ENCODE results near the gene PCP4. TPM values are rescaled to one million over a fixed set of nuclear protein-coding genes. Genes with fewer than 3 reads are reported as not detected.
"Not testable (repeated sequence)": the region's sequence is repeated elsewhere in the genome, so short reads cannot be mapped to it uniquely, and the experiment has no call there.

The PCP4 gene
- total RNA-seq, 2 donors from 2014 or later, result not detected

- no peak overlapping the region for H3K27ac Mint-ChIP-seq
- no peaks in the 10 kb centered on the region for H3K4me1 Mint-ChIP-seq
- H3K9me3 Mint-ChIP-seq, result peaks cover 8% of the 10 kb centered on the region
- no peak for ATAC-seq (replicated peaks)
- no peak overlapping the region for H3K4me3 Mint-ChIP-seq
- no peaks in the 10 kb centered on the region for H3K36me3 Mint-ChIP-seq (ENCODE audit: low read depth)
- no peaks in the 10 kb centered on the region for H3K27me3 Mint-ChIP-seq
Observed at GRCh38 chr21:39882839-39883195, 15.6 kb downstream of the PCP4 start.

- no peaks in the 10 kb centered on the region for H3K27me3 Mint-ChIP-seq
- no peaks in the 10 kb centered on the region for H3K4me1 Mint-ChIP-seq
- no peak overlapping the region for H3K4me3 Mint-ChIP-seq
- no peaks in the 10 kb centered on the region for H3K36me3 Mint-ChIP-seq (ENCODE audit: low read depth)
- peaks cover 8% of the 10 kb centered on the region for H3K9me3 Mint-ChIP-seq
- ATAC-seq (replicated peaks), result no peak
- no peak overlapping the region for H3K27ac Mint-ChIP-seq
Observed at GRCh38 chr21:39885119-39885848, 18.0 kb downstream of the PCP4 start.

- no peaks in the 10 kb centered on the region for H3K27me3 Mint-ChIP-seq
- ATAC-seq (replicated peaks), result no peak
- no peak overlapping the region for H3K4me3 Mint-ChIP-seq
- no peaks in the 10 kb centered on the region for H3K36me3 Mint-ChIP-seq (ENCODE audit: low read depth)
- H3K27ac Mint-ChIP-seq, result no peak overlapping the region
- H3K4me1 Mint-ChIP-seq, result no peaks in the 10 kb centered on the region
- H3K9me3 Mint-ChIP-seq, result peaks cover 3% of the 10 kb centered on the region
Observed at GRCh38 chr21:39888848-39889247, 21.6 kb downstream of the PCP4 start.

DNA sequence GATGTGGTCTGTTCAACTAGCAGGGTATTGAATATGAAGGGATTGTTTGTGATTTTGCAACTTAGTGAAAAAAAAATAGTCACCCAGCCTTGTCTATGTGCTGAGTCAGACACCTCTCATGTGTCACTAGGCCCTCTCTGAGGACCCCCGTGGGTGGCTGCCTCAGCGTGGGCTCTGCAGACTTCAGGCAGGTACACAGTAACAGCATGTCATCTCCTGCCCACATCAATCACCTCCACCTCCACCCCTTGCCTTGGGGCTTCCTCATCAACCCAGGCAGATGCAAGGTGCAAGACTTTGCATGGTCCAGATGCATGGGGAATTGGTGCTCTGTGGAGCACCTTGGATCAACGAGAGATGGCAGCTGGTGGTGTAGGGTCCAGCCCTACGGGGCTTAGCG is 23.9 kb downstream of the PCP4 start:
- H3K36me3 Mint-ChIP-seq (ENCODE audit: low read depth), result no peaks in the 10 kb centered on the region
- ATAC-seq (replicated peaks), result no peak
- no peak overlapping the region for H3K27ac Mint-ChIP-seq
- no peak overlapping the region for H3K4me3 Mint-ChIP-seq
- H3K4me1 Mint-ChIP-seq, result no peaks in the 10 kb centered on the region
- H3K9me3 Mint-ChIP-seq, result peaks cover 6% of the 10 kb centered on the region
- H3K27me3 Mint-ChIP-seq, result peaks cover 4% of the 10 kb centered on the region

DNA sequence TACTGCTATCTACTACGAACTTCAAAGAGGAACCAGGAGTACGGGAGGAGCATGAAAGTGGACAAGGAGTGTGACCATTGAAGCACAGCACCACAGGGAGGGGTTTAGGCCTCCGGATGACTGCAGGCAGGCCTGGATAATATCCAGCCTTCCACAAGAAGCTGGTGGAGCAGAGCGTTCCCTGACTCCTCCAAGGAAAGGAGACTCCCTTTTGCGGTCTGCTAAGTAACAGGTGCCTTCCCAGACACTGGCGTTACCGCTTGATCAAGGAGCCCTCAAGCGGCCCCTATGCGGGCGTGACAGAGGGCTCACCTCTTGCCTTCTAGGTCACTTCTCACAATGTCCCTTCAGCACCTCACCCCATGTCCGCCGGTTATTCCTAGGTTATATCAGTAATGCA is 24.6 kb downstream of the PCP4 start:
- not testable (repeated sequence) for H3K9me3 Mint-ChIP-seq; H3K27me3 Mint-ChIP-seq; H3K27ac Mint-ChIP-seq; H3K36me3 Mint-ChIP-seq (ENCODE audit: low read depth); H3K4me1 Mint-ChIP-seq; H3K4me3 Mint-ChIP-seq; ATAC-seq (replicated peaks)

- Mint-ChIP-seq H3K27me3 (no peaks in the 10 kb centered on the region), H3K4me3 (no peak overlapping the region), H3K27ac (no peak overlapping the region), H3K9me3 (no peaks in the 10 kb centered on the region), H3K36me3 (ENCODE audit: low read depth) (no peaks in the 10 kb centered on the region), H3K4me1 (no peaks in the 10 kb centered on the region)
- no peak for ATAC-seq (replicated peaks)
Observed at GRCh38 chr21:39900491-39900890, 33.3 kb downstream of the PCP4 start.

GRCh38 chr21:39900911-39901310 is 33.7 kb downstream of the PCP4 start:
- Mint-ChIP-seq H3K27ac (no peak overlapping the region), H3K27me3 (no peaks in the 10 kb centered on the region), H3K36me3 (ENCODE audit: low read depth) (no peaks in the 10 kb centered on the region), H3K9me3 (peaks cover 1% of the 10 kb centered on the region), H3K4me1 (no peaks in the 10 kb centered on the region), H3K4me3 (no peak overlapping the region)
- no peak for ATAC-seq (replicated peaks)

- Mint-ChIP-seq H3K27me3 (no peaks in the 10 kb centered on the region), H3K4me1 (no peaks in the 10 kb centered on the region), H3K9me3 (peaks cover 4% of the 10 kb centered on the region), H3K36me3 (ENCODE audit: low read depth) (no peaks in the 10 kb centered on the region), H3K4me3 (no peak overlapping the region), H3K27ac (no peak overlapping the region)
- ATAC-seq (replicated peaks), result no peak
Observed at GRCh38 chr21:39902986-39903385, 35.7 kb downstream of the PCP4 start.

DNA sequence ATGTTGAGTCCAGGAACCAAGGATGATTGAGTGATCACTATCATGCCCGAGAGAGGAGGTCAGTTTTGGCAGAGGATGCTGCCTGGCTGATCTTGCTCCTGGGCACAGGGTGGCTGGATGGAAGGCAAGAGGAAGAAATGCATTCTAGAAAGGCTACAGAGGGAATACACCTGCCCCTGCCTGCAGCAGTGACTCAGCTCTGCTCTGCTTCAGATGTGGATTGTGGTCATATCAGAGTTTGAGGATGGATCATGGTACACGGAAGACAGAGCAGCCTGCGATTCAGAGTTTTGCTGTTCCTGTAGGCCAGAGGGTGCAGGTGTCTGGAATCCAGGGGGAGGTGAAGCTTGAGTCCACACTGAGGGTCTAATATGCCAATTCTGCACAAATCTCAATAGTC is 37.2 kb downstream of the PCP4 start:
- H3K9me3 Mint-ChIP-seq, result peaks cover 4% of the 10 kb centered on the region
- no peaks in the 10 kb centered on the region for H3K4me1 Mint-ChIP-seq
- H3K4me3 Mint-ChIP-seq, result no peak overlapping the region
- no peak for ATAC-seq (replicated peaks)
- H3K36me3 Mint-ChIP-seq (ENCODE audit: low read depth), result no peaks in the 10 kb centered on the region
- H3K27me3 Mint-ChIP-seq, result no peaks in the 10 kb centered on the region
- no peak overlapping the region for H3K27ac Mint-ChIP-seq

DNA sequence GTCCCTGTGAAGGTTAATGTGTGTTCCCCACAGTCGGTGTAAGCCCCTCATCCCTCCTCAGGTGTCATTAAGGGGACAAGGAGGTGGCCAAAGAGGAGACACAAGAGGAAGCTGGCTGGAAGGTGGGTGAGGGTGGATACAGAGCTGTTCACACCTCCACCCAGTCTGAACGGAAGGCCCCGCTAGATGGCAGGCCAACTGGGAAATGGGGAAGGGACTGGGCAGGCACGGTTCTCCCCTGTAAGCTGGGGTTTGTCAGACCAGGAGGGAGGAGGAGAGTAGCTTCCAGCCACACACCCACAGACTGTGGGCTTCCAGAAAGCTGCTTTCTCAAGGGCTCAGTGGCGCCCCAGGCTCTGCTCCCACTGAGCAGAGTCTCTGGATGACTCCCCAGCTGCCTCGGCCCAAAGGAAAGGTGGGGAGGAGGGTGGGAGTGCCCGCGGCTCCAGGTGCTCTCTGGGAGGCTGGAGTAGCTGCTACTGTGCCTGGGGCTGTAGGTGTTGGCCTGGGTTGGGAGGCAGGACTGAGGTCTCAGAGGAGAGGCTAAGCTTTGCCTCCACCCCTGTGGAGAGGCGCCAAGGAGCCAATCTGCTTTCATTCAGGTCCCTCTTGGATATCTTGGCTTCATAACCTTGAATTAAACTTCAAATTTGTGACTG is 41.2 kb downstream of the PCP4 start:
- no peaks in the 10 kb centered on the region for H3K27me3 Mint-ChIP-seq
- peaks cover 8% of the 10 kb centered on the region for H3K9me3 Mint-ChIP-seq
- no peak for ATAC-seq (replicated peaks)
- no peak overlapping the region for H3K27ac Mint-ChIP-seq
- no peaks in the 10 kb centered on the region for H3K36me3 Mint-ChIP-seq (ENCODE audit: low read depth)
- H3K4me1 Mint-ChIP-seq, result no peaks in the 10 kb centered on the region
- H3K4me3 Mint-ChIP-seq, result no peak overlapping the region

DNA sequence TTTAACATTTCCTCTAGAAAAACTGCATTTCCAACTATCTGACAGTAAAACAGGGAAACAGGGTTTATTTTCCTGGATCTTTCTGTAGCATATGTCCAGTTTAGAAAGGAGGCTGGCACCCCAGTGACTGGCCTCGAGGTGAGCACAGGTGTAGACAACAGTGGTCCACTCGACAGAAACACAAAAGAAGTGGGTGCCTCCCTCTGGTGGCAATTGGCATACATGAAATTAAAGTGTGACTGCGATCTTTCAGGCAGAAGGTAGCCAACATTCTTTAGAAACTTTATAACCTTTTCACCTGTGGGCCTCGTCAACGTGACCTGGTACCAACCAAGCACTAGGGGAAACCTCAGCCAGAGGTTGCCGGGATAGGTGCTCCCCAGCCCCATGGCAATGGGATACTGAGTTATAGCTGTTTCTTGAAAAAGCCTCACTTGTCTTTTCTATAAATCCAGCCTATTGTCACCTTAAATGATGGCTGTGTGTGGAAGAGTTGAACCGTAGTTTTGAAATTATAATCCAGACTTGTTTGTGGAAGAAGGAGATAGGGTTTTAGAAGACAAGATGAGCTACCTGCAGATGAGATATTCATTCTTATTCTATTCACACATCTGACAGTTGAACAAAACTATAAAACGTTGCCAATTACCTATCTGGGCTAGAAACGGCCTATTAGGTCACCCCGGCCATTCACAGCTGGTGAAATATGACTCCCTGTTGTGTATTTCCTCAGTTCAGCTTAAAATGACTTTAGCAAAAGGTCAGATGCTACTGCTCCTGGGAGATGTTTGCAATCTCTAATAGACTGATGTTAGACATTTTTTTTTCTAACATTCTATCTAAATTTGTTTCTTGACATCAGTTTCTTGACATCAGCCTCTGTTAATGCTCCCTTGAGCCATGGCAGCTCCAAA is 44.3 kb downstream of the PCP4 start:
- no peaks in the 10 kb centered on the region for H3K27me3 Mint-ChIP-seq
- no peak overlapping the region for H3K4me3 Mint-ChIP-seq
- no peak overlapping the region for H3K27ac Mint-ChIP-seq
- ATAC-seq (replicated peaks), result no peak
- H3K36me3 Mint-ChIP-seq (ENCODE audit: low read depth), result no peaks in the 10 kb centered on the region
- peaks cover 9% of the 10 kb centered on the region for H3K9me3 Mint-ChIP-seq
- H3K4me1 Mint-ChIP-seq, result no peaks in the 10 kb centered on the region

GRCh38 chr21:39913706-39914305 is 46.6 kb downstream of the PCP4 start:
- Mint-ChIP-seq H3K27ac (no peak overlapping the region), H3K4me1 (no peaks in the 10 kb centered on the region), H3K4me3 (no peak overlapping the region), H3K27me3 (no peaks in the 10 kb centered on the region), H3K9me3 (peaks cover 11% of the 10 kb centered on the region), H3K36me3 (ENCODE audit: low read depth) (no peaks in the 10 kb centered on the region)
- ATAC-seq (replicated peaks), result no peak

DNA sequence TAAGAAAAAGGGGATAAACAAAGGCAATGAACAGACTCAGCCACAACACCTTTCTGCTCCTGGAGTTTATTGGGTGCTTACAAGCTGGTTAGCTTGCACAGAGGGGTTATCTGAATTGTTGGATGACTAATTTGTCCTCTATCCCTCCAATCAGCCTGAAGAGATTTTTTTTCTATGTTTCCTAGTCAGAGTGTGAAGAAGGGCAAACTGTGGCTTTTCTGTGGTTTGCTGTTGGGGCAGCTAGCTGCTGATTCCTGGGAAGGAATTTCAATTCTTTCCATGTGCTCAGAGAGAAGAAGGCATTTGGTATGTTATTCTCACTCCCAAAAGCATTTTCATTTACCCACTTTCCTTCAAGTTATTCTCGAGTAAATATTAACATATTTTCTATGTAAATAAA is 48.6 kb downstream of the PCP4 start:
- ATAC-seq (replicated peaks), result no peak
- H3K9me3 Mint-ChIP-seq, result peaks cover 10% of the 10 kb centered on the region
- H3K27ac Mint-ChIP-seq, result no peak overlapping the region
- no peak overlapping the region for H3K4me3 Mint-ChIP-seq
- H3K4me1 Mint-ChIP-seq, result no peaks in the 10 kb centered on the region
- H3K27me3 Mint-ChIP-seq, result no peaks in the 10 kb centered on the region
- H3K36me3 Mint-ChIP-seq (ENCODE audit: low read depth), result no peaks in the 10 kb centered on the region

DNA sequence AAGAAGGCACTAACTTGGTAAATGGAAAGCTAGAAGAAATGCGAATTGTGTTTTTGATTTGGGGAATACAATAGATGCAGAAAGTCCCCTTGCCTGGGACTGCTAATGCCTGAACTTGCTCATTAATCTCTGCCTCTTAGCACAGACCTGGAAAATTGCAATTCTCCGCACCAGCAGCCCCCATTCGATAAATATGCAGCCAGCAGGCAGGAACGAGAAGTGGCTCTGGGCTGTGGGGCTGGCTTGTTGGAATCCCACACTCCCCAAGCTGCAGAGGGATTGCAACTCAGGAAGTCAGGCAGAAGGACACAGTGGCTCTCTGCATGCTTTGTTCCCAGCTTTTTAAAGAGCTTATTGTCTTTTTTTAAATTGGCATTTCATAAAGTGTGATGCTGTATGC is 51.3 kb downstream of the PCP4 start:
- no peaks in the 10 kb centered on the region for H3K4me1 Mint-ChIP-seq
- H3K4me3 Mint-ChIP-seq, result no peak overlapping the region
- H3K27me3 Mint-ChIP-seq, result no peaks in the 10 kb centered on the region
- no peak for ATAC-seq (replicated peaks)
- H3K9me3 Mint-ChIP-seq, result peaks cover 10% of the 10 kb centered on the region
- H3K27ac Mint-ChIP-seq, result no peak overlapping the region
- no peaks in the 10 kb centered on the region for H3K36me3 Mint-ChIP-seq (ENCODE audit: low read depth)
